Transverse colon (tissue), 4 donors: ENCODE data around the gene BRPF3. TPM values are rescaled to one million over a fixed set of nuclear protein-coding genes. Genes with fewer than 3 reads are reported as not detected.
A peak's percentile ranks its signal among the peaks of the same experiment; 100 is the strongest.

Source experiments
- DNase-seq: peaks from one replicate; pipeline ENCODE4 v3.0.0-alpha.2; 2019
- H3K27ac ChIP-seq, 4 donors: fragments of 200-600 bp; sonication (generic); 2 replicates each; pipeline ENCODE4 v1.5.1; 2016 to 2018; ENCODE audit warnings: inconsistent platforms in 4 of 4
- H3K27me3 ChIP-seq: fragments of 200-600 bp; sonication (generic); 2 replicates; pipeline ENCODE4 v1.5.1; 2017; ENCODE audit warnings: inconsistent platforms
- H3K36me3 ChIP-seq, 4 donors: fragments of 200-600 bp; sonication (generic); 2 replicates each; pipeline ENCODE4 v1.5.1; 2017 to 2019; ENCODE audit warnings: inconsistent platforms in 4 of 4
- H3K4me1 ChIP-seq, 4 donors: fragments of 200-600 bp; sonication (generic); 2 replicates each; pipeline ENCODE4 v1.5.1; 2017 to 2020; ENCODE audit warnings: inconsistent platforms in 4 of 4
- H3K4me3 ChIP-seq, 4 donors: fragments of 200-600 bp; sonication (generic); 1 replicate in 1 of 4; 2 replicates in 3 of 4; pipeline versions ENCODE4 v1.5.1 to v1.6.1; 2017 to 2019; ENCODE audit warnings: inconsistent platforms in 4 of 4
- H3K9me3 ChIP-seq, 2 donors: fragments of 200-600 bp; sonication (generic); 2 replicates each; pipeline ENCODE4 v1.5.1; 2017 to 2019; ENCODE audit warnings: inconsistent platforms in 2 of 2
- CTCF ChIP-seq, 5 experiments: fragments of 200-600 bp in 3 of 5; fragments of 450-650 bp in 2 of 5; sonication (generic) in 3 of 5; IDR thresholded peaks; 1 replicate in 2 of 5; 2 replicates in 3 of 5; pipeline ENCODE4 v1.5.1; 2016 to 2017; ENCODE audit warnings: antibody characterized with exemption in 5 of 5, inconsistent platforms in 3 of 5, mild to moderate bottlenecking in 2 of 5, moderate library complexity in 1 of 5
- EP300 ChIP-seq: sonication (generic); formaldehyde crosslinking; IDR thresholded peaks from one replicate; pipeline ENCODE4 v1.6.1; 2017; ENCODE audit warnings: antibody characterized with exemption, low read depth
- POLR2A ChIP-seq: fragments of 450-650 bp; IDR thresholded peaks from one replicate; pipeline ENCODE4 v1.6.1; 2016; ENCODE audit warnings: antibody characterized with exemption, mild to moderate bottlenecking, moderate library complexity
- POLR2AphosphoS5 ChIP-seq, 3 donors: sonication (generic); formaldehyde crosslinking; IDR thresholded peaks; one replicate each; pipeline ENCODE4 v1.6.1; 2016; ENCODE audit warnings: antibody characterized with exemption in 3 of 3
- WGBS, 2 donors: methylation state at CpG; one replicate each; pipeline ENCODE4 v1.1.5; 2018; ENCODE audit warnings: low coverage in 1 of 2; 5-methylcytosine and 5-hydroxymethylcytosine counted together
- in situ Hi-C, 4 donors: fragments of 200-750 bp; cut with MboI; loops; one replicate each; pipeline versions ENCODE4 v1.15.0 to v1.15.1; 2017; ENCODE audit warnings: low sequenced_read_pairs in 3 of 4, low pct_ligation_motif_present in 1 of 4, low pct_unique_long_range_greater_than_20kb in 1 of 4
- intact Hi-C: fragments of 100-400 bp; cut with DNase I; formaldehyde crosslinking; loops from one replicate; pipeline ENCODE4 v1.15.1; 2023; ENCODE audit warnings: low total_unique reads
- total RNA-seq, 4 donors: library from RNA; depleted of rRNA; stranded (reverse); fragments of >200 nt; gene quantifications; one replicate each; pipeline ENCODE4 v1.1.0, GENCODE V29; 2016

The BRPF3 gene
- total RNA-seq, 4 donors from 2014 or later, result 74.8 to 209 (median 90.6) TPM

GRCh38 chr6:36222924-36223323 lies 26.4 kb downstream of the BRPF3 start:
- peaks cover 13 to 75% (median 34%) of the 10 kb centered on the region in 4 donors for H3K4me1 ChIP-seq
- intact Hi-C loops, result no loop called here
- no peaks in the 10 kb centered on the region for H3K9me3 ChIP-seq
- DNase-seq, result peak; percentile 61
- no peak overlapping the region for H3K4me3 ChIP-seq
- whole genome bisulfite sequencing, 2 donors, result 42 to 56% methylated on average over 4 of the region's 4 CpGs
- H3K36me3 ChIP-seq, result peaks cover 0 to 21% (median 5%) of the 10 kb centered on the region in 4 donors
- H3K27ac ChIP-seq, result peak overlapping the region; percentile 49 to 66 (median 56)
- H3K27me3 ChIP-seq, result no peaks in the 10 kb centered on the region
- peak in 2 of 3 donors; percentile 24 to 50 for TF ChIP-seq POLR2AphosphoS5 (IDR thresholded peaks at IDR 0.05)
- no peak for TF ChIP-seq CTCF (IDR thresholded peaks at IDR 0.05)
- no peak for TF ChIP-seq POLR2A
- TF ChIP-seq EP300, result no peak
- in situ Hi-C loops, result no loop called here

GRCh38 chr6:36223706-36224105 lies 27.2 kb downstream of the BRPF3 start:
- TF ChIP-seq CTCF (IDR thresholded peaks at IDR 0.05) (no peak), POLR2AphosphoS5 (IDR thresholded peaks at IDR 0.05) (no peak), EP300 (no peak), POLR2A (no peak)
- Histone ChIP-seq H3K27me3 (no peaks in the 10 kb centered on the region), H3K27ac (peak overlapping the region in 3 of 4 donors; percentile 49 to 55 (median 51)), H3K4me3 (no peak overlapping the region), H3K36me3 (peaks cover 0 to 20% (median 4%) of the 10 kb centered on the region in 4 donors), H3K9me3 (no peaks in the 10 kb centered on the region), H3K4me1 (peaks cover 13 to 80% (median 40%) of the 10 kb centered on the region in 4 donors)
- DNase-seq, result no peak
- intact Hi-C loops, result no loop called here
- in situ Hi-C loops, result no loop called here
- 83% methylated on average over 1 of the region's 1 CpG; no CpG with 5 or more reads in 1 of the 2 donors for WGBS, 2 donors

GRCh38 chr6:36224918-36225461 lies 28.4 kb downstream of the BRPF3 start:
- Histone ChIP-seq H3K27ac (peak overlapping the region in 1 of 4 donors; percentile 22), H3K4me3 (no peak overlapping the region), H3K4me1 (peaks cover 13 to 69% (median 36%) of the 10 kb centered on the region in 4 donors), H3K36me3 (peaks cover 0 to 20% (median 6%) of the 10 kb centered on the region in 4 donors), H3K27me3 (no peaks in the 10 kb centered on the region), H3K9me3 (no peaks in the 10 kb centered on the region)
- no peak for DNase-seq
- in situ Hi-C loops, result no loop called here
- intact Hi-C loops, result no loop called here
- TF ChIP-seq POLR2AphosphoS5 (IDR thresholded peaks at IDR 0.05), result no peak
- no peak for TF ChIP-seq CTCF (IDR thresholded peaks at IDR 0.05)
- TF ChIP-seq POLR2A, result no peak
- TF ChIP-seq EP300, result no peak
- 60 to 86% methylated on average over 1 to 5 of the region's 5 CpGs for WGBS, 2 donors

- in situ Hi-C loops (no loop called here), intact Hi-C loops (no loop called here)
- no peaks in the 10 kb centered on the region for H3K27me3 ChIP-seq
- no peak overlapping the region for H3K4me3 ChIP-seq
- H3K4me1 ChIP-seq, result peaks cover 7 to 53% (median 33%) of the 10 kb centered on the region in 4 donors
- peaks cover 0 to 35% (median 13%) of the 10 kb centered on the region in 4 donors for H3K36me3 ChIP-seq
- 40 to 75% methylated on average over 3 to 4 of the region's 4 CpGs for WGBS, 2 donors
- DNase-seq, result no peak
- peak overlapping the region in 2 of 4 donors; percentile 14 to 78 for H3K27ac ChIP-seq
- no peaks in the 10 kb centered on the region for H3K9me3 ChIP-seq
- TF ChIP-seq POLR2AphosphoS5 (IDR thresholded peaks at IDR 0.05) (no peak), EP300 (no peak)
Observed at GRCh38 chr6:36226438-36227047, 30.0 kb downstream of the BRPF3 start.
